GM18858 (cell line): ENCODE data around the gene TMEM79.

ENCODE experiments used
- ATAC-seq: cut with Tn5 transposase; IDR thresholded peaks from one replicate; pipeline ENCODE4 v1.9.1; 2021; ENCODE audit not compliant: unreplicated experiment

Gene TMEM79

DNA sequence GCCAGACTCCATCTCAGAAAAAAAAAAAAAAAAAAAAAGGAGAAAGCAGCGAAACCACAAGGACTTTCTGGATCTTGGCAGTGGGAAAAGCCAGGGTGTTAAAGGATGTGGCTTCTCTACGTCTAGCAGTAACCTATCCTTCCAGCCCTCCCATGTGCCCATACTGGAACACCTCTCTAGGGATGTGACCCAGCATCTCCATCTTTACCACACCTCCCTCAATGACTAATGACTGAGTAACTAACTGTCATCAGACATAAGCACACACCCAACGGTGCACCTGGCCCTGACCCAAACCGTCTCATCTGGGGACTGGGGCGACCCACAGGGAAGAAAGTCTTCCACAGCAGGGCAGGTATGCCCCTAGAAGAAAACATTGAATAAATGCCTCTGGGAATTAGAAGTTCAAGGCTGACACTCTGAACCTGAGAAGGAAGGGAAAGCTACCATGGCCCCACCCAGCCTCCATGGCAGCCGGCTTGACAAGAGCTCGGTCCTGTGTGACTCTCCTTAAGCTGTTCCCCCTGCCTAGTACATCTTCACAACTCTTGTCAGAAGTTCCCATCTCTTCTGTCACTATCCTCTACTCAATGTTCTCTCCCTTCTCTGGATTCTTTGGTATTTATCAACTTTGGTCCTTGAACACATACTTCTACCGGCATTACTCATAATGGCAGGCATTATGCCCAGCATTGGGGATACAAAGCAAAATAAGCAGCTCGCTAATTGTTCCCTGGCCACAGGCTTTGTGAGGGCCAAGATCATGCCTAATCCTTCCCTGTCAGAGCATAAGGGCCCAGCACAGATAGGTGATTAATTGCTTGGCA, 21.5 kb upstream of the TMEM79 start:
- ATAC-seq, result no peak

DNA sequence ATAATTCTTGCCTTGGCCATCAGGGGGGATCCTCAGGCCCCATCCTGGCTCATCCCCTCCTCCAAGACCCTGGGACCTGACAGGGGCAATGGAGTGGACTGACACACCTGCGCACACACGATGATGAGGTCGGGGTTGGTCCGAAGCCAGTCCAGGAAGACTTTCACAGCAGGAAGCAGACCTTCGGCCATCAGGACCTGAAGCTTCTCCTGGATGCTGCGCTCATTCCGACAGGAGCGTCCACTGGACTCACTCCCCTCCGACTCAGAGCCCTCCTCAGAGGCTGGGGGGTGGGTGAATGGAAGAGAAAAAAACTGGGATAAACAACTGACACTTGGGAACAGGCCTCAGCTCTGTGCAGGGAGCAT, 20.9 kb upstream of the TMEM79 start:
- ATAC-seq, result no peak

DNA sequence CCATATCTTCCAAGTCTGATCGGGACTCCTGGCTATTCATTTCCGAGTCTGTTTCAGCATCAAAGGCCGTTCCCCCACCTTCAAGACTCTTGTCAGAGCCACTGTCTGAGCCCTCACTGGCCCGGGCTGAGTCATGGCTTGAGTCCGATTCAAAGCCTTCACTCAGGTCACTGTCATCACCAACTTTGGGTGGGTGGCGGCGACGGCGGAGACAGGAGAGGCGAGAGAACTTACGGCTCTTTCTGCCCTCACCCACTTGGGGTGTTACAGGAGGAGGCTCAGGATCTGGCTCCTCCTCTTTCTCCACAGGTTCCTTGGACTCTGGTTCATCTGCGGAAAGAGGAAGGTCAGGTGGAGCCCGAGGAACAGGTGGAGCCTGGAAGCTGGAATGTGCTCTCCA, 18.1 kb upstream of the TMEM79 start:
- ATAC-seq, result no peak

DNA sequence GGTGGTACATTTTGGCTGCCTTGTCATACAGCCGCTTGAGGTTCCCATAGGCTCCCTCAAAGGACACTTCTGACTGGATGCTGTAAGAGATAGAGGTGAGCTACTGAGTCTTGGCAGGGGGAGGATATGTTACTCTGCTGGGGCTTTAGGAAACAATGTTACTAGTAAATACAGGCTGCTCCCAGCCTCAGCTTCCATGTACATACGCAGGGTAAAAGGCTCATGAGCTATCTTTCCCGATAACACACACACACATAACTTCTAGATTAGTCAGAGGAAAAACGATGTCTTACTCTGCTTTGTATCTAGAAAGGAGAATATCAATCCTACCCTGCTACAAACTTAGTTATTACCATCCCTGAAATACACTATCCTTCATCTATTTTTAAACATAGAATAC, 15.8 kb upstream of the TMEM79 start:
- no peak for ATAC-seq

DNA sequence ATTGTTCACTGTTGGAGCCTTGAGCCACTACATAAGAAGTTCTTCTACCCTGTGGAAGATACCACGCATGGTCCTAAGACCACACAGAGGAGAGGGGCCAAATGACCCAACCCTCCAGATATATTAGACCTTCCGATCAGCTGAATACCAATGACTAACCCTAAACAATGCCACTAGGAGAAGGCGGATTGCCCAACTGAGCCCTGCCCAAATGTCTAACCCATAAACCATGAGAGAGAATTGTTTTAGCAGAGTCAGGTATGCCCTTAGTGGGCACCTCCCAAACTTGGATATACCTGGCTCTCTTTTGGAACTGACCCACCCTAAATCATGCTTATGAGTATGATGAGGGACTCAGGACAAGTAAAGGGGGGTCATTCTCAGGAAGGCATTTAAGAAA, 13.8 kb upstream of the TMEM79 start:
- no peak for ATAC-seq

DNA sequence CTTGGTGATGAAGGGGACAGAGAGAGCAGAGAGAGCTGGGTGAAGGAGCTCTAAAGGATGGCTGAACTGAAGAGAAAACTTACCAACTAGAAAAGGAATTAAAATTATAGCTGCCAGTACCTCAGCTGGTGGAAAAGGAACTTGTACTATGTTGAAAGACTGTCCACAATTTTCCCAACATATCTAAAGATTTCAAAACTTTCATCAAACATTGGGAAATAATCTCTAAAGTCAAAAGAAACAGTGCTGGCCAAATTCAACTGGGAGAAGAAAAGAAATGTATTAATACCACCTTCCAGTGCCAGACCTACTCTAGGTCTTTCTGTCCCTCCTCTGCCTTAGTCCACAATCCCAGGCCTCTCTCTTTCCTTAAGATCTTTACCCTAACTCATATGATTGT, 7.6 kb upstream of the TMEM79 start:
- no peak for ATAC-seq

DNA sequence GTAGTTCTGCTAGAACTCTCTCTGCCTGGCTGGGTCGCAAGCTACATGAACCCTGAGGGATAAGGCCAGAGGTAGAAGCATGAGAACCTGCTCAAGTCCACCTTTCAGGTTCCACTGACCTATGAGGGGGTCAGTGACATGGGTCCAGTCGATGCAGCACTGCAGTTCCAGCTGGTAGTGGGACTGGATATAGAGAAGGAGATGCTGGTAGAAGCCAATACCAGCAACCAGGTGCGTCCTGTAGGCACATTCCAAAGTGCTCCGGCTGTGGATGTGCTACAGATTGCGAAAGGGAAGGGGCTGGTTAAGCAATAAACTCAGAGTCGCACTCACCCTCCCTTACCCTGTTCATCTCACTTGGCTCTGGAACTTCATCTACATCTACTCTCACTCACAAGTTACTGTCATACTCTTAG, 7.2 kb upstream of the TMEM79 start:
- no peak for ATAC-seq

DNA sequence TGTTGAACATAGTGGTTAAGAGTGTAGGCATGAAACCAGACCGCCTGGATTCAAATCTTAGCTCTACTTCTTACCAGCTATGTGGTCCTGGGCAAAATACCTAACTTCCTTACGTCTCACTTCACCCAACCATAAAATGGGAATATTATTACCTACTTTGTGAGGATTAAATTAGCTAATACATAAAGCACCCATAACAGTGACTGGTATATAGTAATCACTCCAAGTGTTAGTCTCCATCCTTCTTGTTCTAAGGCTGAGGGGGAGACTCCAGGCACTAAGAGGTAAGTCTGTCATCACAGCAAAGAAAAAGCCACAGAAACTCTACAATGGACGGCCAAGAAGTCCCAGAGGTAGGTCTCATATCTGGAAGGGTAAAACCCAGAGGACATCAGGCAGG, 4.3 kb upstream of the TMEM79 start:
- ATAC-seq, result no peak

DNA sequence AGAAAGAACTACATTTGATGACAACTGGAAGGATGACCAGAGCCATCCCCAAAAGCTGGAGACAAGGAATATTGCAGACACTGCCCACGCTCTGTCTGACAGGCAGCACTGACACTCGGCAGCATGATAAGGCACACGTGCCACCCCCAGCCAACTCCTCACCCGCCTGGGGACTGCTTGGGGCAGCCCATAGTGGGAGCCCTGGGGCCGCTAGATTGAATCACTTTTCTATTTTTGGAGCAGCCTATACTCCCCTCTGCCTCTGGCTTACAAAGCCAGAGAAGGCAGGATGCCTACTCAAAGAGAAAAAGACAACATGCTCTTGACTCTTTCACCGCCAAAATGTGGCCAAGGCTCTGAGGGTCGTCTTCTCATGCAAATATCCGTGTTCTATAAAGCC, 2.8 kb upstream of the TMEM79 start:
- no peak for ATAC-seq

DNA sequence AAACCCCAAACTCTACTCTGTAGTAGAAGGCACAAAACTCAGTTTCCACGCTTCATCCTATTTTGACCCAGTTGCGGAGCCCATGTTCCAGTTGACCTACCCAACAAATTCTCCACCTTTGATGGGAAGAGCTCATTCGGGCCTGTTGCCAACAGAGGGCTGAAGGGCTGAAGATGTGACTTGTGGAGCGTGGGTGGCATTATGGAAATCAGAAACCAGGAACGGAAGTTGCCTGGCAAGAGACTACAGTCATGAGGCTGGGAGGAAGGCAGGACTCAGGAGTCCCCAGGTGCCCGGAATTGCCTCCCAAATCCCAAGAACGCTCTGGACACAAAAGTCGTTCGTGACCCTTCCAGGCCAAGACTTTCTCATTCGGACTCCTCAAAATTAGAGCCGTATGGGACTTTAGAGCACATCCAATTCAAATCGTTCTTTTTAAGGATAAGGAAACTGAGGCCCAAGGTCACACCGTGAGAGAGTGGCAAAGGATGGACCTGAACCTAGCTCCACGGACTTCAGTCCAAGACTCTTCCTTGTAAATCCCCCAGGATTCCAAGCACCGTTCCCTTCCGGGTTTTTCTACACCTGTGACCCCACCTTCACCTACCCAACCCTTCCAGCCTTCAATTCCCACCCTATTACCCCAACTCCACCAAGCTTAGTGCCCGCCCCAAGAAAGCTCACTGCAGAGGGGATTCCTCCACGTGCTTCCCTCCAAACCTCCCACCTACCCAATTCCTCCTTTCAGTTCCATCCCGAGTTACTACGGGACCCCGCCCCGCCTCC, 2.2 kb upstream of the TMEM79 start:
- no peak for ATAC-seq

DNA sequence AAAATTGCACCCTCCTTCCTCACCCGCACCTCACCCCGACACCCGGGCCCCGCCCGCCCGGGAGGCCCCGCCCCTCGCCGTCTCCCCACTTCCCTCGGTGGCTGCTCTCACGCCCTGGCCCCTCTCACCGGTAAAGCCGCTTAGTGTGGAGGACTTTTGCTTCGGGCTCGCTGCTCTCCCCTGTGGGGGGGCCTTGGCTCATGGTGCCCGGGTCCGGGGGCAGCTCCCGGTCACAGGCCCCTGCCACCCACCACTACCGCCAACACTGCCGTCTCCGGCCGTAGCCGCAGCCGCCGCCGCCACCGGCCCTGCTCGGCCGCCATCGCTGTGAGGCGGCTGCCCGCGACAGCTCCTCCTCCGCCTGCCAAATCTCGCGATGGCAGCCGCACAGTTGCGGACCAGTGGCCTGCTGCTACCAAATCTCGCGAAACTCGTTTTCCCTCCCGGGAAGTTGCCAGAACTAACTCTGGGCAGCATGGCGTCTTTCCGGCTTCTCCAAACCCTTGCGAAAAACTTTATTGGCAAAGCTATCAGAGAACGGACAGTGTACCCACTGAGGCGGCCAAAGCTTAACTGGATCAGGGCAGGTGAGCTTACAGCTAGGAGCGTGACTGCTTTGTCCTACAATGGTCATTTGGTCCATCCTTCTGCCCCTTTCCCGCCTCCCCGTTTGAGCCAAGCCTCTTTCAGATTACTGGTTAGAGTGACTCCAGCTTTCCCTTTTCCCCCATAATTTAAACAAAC, 1.5 kb upstream of the TMEM79 start, which contains the start of gene SMG5:
TSS of gene SMG5 (minus strand) at position 347 of the 744 bp plus-strand sequence. CDS start at position 202, 145 bp downstream.
- peak; percentile 64 for ATAC-seq

DNA sequence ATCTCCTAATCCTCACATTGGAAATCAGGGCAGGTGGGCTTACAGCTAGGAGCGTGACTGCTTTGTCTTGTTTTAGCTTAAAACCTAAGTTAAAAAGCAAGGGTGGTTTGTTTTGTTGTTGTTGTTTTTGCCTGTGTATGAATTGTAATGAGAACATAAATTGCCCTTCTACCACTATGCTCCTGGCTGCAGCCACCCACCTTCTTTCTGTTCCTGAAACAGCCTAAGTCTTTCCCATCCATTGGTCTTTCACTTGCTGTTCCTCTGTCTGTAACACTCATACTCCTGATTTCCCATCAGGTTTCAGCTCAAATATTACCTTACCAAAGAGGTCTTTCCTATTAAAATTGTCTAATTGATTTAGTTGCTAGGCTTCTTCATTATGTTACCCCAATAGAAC, 604 bp upstream of the TMEM79 start:
- ATAC-seq, result no peak

DNA sequence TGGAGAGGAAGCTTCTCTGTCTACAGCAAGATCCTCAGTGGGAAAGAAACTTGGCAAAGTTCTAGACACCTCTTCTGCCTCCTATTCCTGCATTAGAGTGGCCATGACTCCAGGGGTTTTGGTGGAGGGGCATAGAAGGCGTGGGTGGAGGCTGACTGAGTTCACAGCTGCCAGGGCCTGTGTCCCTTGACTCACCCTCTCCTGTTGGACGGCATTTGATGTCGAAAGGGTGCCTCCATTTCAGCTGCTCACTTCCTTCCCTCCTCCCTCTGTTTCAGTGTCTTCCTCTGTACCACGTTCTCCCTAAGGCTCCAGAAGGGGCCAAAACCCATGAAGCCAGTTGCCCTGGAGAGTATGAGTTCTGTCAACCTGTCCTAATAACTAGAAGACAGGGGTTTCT, 632 bp downstream of the TMEM79 start:
- no peak for ATAC-seq

DNA sequence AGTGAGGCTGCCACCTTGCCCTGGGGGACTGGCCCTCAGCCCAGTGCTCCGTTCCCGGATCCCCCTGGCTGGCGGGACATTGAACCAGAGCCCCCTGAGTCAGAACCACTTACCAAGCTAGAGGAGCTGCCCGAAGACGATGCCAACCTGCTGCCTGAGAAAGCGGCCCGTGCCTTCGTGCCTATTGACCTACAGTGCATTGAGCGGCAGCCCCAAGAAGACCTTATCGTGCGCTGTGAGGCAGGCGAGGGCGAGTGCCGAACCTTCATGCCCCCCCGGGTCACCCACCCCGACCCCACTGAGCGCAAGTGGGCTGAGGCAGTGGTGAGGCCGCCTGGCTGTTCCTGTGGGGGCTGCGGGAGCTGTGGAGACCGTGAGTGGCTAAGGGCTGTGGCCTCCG, 1.3 kb downstream of the TMEM79 start:
- ATAC-seq, result no peak

DNA sequence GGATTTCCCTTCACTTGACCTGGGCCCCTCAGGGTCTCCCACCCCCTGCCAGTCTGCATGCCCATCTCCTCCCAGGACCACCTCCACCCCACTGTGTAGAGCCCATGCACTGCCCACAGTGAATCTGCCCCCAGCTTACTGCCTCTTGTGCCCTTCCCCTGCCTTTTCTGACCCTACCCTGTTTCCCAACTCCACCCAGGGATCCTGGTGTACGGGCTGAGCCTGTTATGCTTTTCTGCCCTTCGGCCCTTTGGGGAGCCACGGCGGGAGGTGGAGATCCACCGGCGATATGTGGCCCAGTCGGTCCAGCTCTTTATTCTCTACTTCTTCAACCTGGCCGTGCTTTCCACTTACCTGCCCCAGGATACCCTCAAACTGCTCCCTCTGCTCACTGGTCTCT, 1.9 kb downstream of the TMEM79 start:
- no peak for ATAC-seq

DNA sequence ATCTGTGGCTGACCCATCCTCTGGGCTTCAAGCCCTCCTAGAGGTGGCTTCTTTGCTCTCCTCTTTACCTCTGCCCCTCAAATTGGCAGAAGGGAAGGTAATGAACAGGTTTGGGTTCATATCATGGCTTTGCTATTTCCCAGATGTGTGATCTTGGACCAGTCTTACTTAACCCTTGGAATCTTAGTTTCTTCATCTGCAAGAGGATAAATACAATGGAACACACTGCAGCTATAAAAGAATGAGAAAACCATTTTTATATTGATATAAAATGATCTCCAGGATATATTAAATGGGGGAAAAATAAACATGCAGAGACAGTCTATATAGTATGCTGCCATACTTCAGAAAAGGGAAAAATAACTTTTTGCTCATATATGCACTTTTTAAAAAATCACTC, 5.7 kb downstream of the TMEM79 start:
- ATAC-seq, result no peak

DNA sequence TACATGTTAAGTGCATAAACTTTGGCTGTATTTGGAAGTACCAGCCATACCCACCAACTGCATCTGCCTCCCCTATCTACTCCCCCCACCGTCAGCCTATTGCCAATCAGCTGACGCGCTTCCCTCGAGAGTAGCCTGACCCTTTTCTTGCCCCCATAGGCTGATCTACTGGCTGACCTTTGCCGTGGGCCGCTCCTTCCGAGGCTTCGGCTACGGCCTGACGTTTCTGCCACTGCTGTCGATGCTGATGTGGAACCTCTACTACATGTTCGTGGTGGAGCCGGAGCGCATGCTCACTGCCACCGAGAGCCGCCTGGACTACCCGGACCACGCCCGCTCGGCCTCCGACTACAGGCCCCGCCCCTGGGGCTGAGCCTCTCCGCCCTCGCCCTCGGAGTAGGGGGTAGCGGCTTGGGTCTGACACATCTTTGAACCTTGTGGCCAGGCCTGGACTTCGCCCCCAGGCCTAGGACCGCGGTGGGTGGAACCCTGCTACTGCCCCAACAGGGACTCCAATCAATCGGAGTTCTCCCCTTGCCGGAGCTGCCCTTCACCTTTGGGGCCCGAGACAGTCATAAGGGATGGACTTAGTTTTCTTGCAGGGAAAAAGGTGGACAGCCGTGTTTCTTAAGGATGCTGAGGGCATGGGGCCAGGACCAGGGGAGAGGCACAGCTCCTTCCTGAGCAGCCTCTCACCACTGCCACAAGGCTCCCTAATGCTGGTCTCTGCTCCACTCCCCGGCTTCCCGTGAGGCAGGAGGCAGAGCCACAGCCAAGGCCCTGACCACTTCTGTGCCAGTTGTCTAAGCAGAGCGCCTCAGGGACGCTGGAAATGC, 7.3 kb downstream of the TMEM79 start:
- ATAC-seq, result no peak

DNA sequence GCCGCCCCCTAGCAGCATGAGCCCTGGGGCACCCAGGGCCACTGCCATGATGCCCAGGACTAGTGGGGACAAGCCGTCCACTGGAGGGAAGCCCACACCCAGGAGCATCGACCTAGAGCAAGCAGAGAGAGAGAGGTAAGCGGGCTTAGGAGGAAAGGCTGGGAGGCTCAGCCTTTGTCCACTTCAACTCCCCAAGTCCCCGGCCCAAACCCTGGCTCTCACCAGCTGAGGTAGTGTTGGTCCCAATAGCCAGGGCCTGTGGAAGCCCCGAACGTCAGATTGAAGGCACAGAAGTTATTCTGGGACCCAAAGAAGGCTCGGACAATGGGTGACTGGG, 8.9 kb downstream of the TMEM79 start:
- no peak for ATAC-seq

DNA sequence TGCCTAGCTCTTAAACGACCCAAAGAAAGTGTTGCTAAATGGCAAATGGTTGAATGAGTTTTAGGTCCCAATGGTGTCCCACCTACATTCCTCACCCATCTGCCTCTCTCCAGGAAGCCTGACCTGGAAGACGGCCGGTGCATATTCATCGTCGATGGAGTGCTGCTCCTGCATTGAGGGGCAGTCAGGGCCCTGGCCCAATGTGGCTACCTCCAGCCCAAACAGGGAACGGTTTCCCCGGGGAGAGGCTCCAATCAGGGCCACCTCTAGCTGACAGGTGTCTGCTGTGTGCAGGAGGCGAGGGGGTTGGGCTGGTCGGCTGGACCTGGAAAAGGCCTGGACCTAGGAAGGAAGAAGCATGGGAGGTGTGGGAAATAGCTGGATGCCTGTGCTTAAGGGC, 9.8 kb downstream of the TMEM79 start:
- ATAC-seq, result no peak

DNA sequence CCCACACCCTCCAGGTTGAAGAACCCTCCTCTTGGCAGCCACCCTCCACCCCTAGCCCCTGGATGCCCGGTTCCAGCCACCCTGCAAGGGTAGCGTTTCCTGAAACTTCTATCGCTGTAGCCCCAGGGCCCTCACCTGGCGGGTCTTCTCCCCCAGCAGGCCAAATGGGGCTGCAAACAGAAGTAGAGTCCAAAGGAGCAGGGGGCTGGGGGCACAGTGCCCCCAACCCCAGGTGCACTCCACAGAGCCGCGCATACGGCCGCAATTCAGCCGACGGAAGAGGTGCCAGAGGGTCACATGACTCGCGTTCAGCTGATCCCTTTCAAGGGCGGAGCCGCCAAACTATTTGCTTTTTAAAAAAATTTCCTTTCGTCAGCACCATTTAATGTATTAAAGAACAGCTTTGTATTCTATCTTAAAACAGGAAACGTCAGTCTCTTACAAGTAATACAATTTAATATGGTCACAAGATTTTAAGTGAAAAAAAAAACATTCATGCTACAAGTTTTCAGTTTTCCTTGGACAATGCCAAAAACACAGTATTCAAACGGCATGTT, 11.3 kb downstream of the TMEM79 start, which contains the start of gene GLMP:
TSS of gene GLMP (minus strand) at position 289 of the 557 bp plus-strand sequence. CDS start at position 255, 34 bp downstream.
- ATAC-seq, result no peak
